IPS-18c (cell line): Measurements from ENCODE around the gene SOX12.
A peak's percentile ranks its signal among the peaks of the same experiment; 100 is the strongest.

Experiments
- H3K4me3 ChIP-seq: 2 replicates; pipeline ENCODE4 v1.7.0; 2013; ENCODE audit warnings: low read depth, mild to moderate bottlenecking, low read length, moderate library complexity; ENCODE audit not compliant: insufficient read depth
- H3K9me3 ChIP-seq: one replicate; pipeline ENCODE4 v1.6.1; 2013; ENCODE audit warnings: mild to moderate bottlenecking, low read length, moderate library complexity; ENCODE audit not compliant: control insufficient read depth, insufficient read depth

The SOX12 gene

DNA sequence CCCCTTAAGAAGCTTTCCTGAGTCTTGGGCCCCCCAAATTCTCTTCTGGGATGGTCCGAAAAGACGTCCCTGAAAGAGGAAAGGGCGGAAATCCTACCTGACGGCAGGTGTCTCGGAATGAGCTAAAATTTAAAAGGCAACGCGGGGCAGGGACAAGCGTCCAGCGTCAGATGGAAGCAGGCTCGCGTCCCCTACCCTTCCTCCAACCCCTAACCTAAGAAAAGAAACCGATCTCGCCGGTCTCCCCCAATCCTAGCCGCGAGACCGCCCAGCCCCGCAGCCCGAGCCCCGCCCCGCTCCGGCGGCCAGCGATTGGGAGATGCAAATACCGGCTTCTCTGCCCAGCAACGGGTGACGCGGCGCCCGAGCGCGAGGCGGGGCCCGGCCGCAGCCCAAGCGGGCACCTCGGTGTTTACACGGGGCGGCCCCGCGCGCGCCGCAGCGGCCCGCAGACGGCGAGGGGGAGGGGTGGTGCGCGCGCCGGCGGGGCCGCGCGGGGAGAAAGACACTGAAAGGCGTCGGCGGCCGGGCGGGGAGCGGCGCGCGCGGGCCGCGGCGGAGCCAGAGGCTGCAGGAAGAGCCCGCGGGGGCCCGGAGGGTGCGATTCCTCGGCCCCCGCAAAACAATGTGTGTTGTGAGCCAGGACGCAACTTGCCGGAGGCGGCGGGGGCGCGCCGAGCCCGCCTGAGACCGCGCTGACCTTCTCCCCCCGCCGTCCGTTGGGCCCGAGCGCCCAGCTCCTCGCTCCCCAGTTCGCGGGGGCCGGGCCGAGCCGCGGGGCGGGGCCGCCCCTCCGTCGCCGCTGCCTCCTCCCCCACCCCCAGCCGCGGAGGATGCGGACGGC, at the start of gene SOX12:
Gene SOX12, plus strand, starts transcription at position 508 of the 844 bp plus-strand sequence. CDS start 373 bp downstream, outside the sequence.
- H3K4me3 ChIP-seq = peak within 1 kb of the TSS; percentile 99
- H3K9me3 ChIP-seq = no peaks in the 10 kb centered on the region

DNA sequence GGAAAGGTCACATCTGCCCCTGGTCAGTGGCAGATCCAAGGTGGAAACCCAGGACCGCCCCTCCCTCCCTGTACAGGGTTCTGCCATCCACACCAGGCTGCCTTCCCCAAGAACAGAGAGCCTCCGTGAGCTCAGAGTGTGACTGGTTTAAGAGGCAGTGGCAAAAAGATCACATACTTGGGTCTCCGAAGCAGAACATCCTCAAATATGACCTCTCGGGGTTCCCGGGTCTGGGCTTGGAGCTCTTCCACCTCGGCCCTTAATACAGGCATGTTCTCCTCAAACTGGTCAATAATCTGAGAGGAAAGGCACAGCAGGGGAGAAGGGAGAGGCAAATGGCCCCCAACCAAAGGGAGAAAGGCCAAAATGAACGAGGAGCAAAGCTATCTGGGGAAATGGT, 49.6 kb upstream of the SOX12 start:
- H3K9me3 ChIP-seq = no peaks in the 10 kb centered on the region
- H3K4me3 ChIP-seq = no peak overlapping the region

DNA sequence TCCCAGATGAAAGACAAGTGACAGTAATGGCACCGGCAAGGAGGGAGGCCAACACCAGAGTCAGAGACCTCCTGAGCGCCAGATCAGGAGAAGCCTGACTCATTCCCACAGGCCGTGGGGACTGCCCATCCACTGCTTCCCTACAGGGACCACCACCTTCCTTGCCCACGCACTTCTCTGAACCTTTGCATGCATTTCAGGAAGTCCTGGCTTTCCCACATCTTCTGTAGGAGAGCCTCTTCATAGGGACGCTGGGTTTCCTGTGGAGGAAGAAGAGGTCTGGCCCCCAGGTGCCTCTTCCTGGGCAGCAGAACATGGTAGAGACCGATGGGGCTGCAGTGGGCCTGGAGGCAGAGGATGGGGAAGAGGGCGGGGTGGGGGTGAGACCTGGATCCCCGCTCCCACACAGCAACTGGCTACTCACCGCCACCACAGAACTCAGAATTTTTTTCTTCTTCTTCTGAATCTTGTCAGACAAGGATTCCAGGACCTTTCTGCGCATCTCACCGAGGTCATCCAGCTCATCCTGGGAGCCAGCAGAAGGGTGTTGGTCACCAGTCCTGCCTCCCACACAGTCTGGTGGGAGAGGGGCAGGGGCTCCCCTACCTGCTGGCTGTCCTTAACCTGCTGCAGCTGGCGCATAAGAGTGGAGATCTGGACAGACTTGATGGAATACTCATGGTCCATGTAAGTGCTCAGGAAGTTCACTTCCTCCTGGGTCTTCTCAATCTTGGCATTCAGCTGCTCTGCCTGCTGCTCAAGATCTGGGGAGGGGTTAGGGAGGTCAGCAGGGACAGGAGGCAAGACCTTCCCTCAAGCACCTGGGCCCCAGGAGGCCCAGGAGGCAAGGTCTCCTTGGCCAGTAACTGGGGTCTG, 48.5 kb upstream of the SOX12 start:
- H3K9me3 ChIP-seq = no peaks in the 10 kb centered on the region
- no peak overlapping the region for H3K4me3 ChIP-seq

DNA sequence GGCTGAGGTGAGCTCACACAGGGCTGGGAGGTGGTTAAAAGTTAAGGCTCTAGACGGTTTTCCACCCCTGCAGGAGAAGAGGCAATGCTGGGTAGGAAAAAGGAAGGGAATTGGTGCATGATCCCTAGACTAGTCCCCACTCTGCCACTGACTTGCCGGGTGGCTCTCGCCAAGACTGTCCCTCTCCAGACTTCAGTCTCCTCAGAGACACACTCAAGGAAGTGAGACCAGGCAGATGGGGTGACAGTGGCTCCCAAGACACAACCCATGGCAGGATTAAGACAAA, 47.9 kb upstream of the SOX12 start:
- H3K9me3 ChIP-seq = no peaks in the 10 kb centered on the region
- H3K4me3 ChIP-seq = no peak overlapping the region

DNA sequence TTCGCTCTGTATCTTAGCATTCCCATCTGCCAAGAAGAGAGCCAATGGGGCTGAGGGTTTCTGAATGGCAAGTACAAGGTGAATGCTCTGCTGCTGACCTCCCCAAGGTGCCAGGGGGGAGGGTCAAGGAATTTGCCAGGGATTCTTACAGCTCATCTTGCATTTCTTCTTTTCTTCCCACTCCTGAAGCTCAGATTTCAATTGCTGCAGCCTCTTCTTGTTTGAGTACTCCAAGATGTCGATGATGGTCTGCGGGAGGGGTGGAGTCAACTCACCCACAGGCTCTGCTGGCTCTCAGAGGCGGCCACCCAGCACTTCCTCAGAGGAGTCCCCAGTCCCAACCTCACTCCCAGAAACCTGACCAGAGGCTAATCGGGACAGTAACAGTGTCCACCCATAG, 47.2 kb upstream of the SOX12 start:
- peak overlapping the region; percentile 11; the same call in 1 of the 2 replicates for H3K4me3 ChIP-seq

DNA sequence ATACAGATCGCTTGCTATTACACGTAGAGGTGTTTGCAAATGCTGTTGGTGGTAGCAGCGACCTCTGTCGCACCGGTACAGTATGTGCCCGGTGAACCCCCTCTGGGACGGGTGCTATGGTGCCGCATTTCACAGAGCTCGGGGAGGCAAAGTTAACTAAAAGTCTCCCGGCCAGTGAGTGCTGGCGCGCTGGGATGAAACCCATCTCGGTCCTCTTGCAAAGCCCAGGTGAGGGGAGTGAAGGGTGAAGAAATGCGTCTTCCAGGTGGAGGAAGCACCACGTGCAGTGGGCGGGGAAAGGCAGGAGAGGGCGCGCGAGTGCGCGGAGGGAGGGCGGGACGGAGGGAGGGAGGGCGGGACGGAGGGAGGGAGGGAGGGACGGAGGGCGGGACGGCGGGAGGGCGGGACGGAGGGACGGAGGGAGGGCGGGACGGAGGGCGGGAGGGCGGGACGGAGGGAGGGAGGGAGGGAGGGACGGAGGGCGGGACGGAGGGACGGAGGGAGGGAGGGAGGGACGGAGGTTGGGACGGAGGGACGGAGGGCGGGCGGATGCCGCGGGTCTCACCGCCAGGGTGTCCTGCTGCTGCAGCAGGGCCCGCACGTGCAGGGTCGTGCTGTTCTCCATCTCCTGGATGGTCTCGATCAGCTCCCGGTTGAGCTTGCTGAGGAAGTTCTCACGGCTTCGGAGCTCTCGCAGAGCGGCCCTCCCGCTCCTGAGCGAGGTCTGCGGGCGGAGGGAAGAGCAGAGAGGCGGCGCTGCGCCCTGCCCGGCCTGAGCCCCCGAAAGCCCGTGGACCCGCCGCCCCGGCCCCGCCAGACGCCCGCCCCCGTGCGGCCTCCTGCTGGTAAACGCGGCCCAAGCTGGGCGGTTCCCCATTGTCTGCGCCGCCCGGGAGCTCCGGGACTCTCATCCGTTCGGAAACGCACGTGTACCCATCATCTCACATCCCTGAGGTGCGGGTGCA, 46.5 kb upstream of the SOX12 start:
- H3K4me3 ChIP-seq = peak overlapping the region; percentile 28; the same call in 1 of the 2 replicates

More for the DNA sequence above, 47.2 kb upstream of the SOX12 start:
- H3K9me3 ChIP-seq = no peaks in the 10 kb centered on the region

DNA sequence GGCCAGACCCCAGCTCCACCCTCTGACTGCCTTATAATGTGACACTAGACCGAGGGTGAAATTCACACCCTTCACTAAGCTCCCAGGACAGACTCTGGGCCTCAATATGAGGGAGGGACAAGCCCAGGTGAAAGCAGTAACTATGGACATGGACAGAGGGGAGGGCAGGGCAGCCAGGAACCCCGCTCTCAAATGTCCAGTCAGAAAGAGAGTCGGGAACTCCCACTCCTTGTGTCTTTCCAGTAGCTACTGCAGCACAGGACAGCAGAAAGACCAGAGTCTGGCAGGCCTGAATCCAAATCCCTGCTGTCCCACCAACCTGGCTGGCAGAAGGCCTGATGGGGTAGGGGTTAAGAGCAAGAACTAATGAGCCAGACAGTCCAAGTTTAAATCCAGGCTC, 41.2 kb upstream of the SOX12 start:
- no peak overlapping the region for H3K4me3 ChIP-seq
- H3K9me3 ChIP-seq = no peaks in the 10 kb centered on the region

More for the DNA sequence above, 46.5 kb upstream of the SOX12 start:
- H3K9me3 ChIP-seq = no peaks in the 10 kb centered on the region

DNA sequence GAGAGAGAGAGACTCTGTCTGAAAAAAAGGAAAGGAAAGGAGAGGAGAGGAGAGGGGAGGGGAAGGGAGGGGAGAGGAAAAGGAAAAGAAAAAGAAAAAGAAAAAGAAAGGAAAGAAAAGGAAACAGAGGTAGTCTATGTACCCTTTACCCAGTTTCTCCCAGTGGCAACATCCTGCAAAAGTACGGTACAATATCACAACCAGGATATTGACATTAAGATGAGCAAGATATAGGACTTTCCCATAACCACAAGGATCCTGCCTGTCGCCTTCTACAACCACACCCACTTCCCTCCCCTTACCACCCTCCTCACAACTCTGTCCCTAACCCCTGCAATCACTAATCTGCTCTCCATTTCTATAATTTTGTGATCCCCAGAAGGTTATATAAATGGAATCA, 38.8 kb upstream of the SOX12 start:
- no peak overlapping the region for H3K4me3 ChIP-seq
- no peaks in the 10 kb centered on the region for H3K9me3 ChIP-seq

DNA sequence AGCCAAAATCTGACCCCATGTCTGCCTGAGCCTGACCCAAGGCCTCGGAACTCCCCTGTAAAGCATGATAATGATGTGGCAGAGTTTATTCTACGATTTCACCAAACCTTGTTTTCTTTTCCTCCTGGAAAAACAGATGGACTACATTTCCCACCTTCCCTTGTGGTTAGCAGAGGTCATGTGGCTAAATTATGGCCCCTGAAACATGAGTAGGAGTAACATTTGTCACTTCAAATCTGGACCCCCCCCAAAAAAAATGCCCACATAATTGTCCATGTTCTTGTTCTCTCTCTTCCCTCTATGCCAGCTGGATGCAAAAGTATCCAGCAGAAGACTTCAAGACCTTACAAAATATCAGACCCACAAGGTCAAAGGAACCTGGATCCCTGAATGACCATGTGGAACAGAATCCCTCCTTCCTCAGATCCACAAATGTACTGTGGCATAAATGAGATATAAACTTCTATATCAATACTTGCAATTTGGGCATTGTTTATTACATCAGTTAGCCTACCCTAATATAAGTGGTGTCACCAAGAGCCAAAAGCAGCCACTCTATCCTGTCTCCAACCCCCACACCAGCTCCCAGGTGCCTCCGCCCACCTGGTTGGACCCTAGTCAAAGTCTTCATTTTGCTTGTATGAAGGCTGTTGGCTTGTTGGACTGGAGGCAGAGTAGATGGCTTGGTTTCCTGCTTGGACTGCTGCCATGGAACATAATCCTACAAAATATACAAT, 36.2 kb upstream of the SOX12 start:
- Histone ChIP-seq H3K9me3 (no peaks in the 10 kb centered on the region), H3K4me3 (peak overlapping the region; percentile 74)

DNA sequence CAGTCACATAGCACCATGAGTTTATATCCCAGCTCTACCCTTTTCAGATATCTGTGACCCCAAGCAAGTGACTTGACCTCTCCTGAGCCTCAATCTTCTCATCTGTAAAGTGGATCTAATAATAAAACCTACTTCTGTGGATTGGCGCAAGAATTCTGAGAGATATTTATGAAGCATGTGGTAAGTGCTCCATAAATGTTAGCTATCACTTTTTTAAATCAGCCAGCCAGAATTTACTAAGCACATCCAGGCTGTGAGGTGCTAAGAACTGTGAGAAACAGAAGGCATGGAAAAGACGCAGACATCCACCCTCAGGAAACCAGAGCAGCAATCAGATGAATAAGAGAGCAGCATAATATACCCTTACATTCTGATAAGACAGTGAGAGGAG, 35.7 kb upstream of the SOX12 start:
- Histone ChIP-seq H3K4me3 (peak overlapping the region; percentile 74; the same call in 1 of the 2 replicates), H3K9me3 (no peaks in the 10 kb centered on the region)

DNA sequence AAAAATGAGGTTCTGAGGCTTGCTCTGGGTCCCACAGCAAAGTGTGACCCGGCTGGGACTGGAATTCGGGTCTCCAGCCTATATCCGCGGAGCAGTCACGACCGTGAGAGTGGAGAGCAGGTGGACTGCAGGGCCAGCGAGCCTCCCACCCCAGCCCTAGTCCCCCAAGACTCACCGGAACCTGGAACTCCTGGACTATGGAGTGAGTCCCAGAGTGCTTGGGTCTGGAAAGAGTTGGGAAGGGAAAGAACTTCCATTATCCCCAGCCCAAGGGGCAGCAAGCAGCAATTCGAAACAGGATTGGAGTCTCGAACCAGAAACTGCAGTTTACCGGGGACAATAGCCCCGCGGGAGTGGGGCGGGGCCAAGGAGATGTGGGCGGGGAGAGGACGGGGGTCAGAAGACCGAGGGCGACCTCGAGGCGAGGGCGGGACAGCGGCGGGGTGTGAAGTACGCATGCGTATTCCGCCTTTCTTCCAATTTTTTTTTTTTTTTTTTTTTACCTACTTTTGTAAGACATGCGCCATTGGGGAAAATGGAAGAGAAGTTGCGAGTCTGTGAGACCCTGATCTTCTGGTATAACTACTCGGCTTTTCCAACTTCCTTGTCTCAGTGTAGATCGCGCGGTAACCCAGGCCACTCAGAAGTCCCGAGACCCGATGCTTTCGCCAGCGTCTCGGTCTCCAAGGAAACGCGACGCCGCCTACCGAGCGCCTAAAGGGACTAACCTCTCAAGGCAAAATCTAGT, 35.1 kb upstream of the SOX12 start, which contains the start of gene C20orf96:
Gene C20orf96, minus strand, starts transcription at position 667 of the 748 bp plus-strand sequence. Its CDS starts 140 bp downstream, at position 527.
- peak within 1 kb of the TSS; percentile 74 for H3K4me3 ChIP-seq
- H3K9me3 ChIP-seq = no peaks in the 10 kb centered on the region

DNA sequence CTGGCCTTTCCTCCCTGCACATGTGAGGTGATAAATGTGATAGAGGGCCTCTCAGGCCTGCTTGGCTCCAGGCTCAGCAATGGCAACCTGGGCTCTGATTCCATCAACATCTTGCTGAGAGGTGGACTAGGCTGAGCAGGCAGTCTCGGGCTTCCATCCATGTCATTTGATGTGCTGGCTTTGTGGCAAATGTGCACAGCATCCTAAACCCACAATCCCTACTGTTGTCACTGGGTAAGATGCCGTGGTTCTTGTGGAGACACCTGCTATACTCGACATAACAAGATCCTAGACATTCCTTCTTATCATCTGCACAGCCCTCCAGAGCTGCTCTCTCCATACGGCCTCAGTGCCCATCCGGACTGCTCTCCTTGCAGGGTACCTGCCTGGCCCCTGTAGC, 30.8 kb upstream of the SOX12 start:
- Histone ChIP-seq H3K4me3 (no peak overlapping the region), H3K9me3 (peaks cover 2% of the 10 kb centered on the region)

DNA sequence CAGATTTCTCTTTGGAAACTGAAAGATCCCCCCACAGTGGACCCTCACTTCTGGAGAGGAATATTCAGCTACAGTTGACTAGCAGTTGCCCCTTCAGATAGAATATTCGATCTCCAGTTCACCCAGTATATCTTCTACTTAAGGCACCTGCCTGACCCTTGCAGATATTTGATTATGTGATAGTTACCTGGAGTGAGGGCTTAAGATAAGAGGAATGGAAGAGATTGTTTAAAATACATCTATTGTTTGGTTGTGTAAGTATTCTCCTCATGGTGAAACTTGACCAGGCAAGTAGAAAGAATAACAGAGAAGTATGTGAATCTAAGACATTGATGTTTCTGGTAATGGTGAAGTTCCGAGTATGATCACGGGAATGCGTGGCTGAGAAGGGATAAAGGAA, 29.5 kb upstream of the SOX12 start:
- Histone ChIP-seq H3K4me3 (no peak overlapping the region), H3K9me3 (peaks cover 2% of the 10 kb centered on the region)

DNA sequence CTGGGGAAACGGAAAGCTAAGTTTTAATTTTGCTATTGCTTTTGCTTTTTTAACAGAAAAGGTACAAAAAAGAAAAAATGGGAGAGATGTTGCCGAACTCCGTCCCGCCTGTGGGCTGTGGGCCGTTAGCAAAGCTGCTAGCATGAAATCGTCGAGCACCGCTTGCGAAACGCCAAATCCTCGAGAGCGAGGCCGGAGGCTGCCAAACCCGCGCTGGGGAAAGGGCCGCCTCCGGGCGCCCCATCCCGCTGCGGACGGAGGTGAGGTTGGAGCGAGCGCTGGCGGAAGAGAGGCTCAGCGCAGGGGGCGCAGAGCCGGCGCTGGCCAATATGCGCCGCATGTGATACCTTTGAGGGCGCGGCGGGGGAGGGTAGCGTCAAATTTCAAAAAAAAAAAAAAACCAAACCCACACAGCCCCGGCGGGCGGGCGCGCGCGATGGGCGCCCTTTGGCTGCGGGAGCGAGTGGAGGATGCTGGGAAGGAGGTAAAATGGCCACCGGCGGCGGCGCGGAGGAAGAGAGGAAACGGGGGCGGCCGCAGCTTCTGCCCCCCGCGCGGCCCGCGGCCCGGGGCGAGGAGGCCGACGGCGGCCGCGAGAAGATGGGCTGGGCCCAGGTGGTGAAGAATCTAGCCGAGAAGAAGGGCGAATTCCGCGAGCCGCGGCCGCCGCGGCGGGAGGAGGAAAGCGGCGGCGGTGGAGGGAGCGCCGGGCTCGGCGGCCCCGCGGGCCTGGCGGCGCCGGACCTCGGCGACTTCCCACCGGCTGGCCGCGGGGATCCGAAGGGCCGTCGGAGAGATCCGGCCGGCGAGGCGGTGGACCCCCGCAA, 28.0 kb upstream of the SOX12 start, which contains the start of gene ZCCHC3:
Gene ZCCHC3, plus strand, starts transcription at position 473 of the 827 bp plus-strand sequence. Its CDS starts 17 bp downstream, at position 490.
- peak within 1 kb of the TSS; percentile 75 for H3K4me3 ChIP-seq
- H3K9me3 ChIP-seq = peaks cover 2% of the 10 kb centered on the region
